ENCODE results near the gene SCNN1A. TPM values are rescaled to one million over a fixed set of nuclear protein-coding genes. Genes with fewer than 3 reads are reported as not detected.
A peak's percentile ranks its signal among the peaks of the same experiment; 100 is the strongest.

The SCNN1A gene
- total and polyA plus RNA-seq, 2 of the 4 experiments (the other 2 are of a cell fraction): 0.41 TPM; not detected in 1

- Histone ChIP-seq H3K18ac (ENCODE audit: low read depth, low read length) (no peak overlapping the region), H2BK120ac (ENCODE audit: low read depth, low read length) (no peak overlapping the region), H3K4ac (ENCODE audit: low read depth, low read length) (no peak overlapping the region), H3K9me3 (ENCODE audit: control insufficient read depth, insufficient read depth, low read length) (no peaks in the 10 kb centered on the region), H3K36me3 (ENCODE audit: control insufficient read depth, insufficient read depth, low read length) (peaks cover 77% of the 10 kb centered on the region), H3K27ac (ENCODE audit: insufficient read depth, low read length) (no peak overlapping the region), H4K91ac (ENCODE audit: insufficient read depth, low read depth, low read length) (no peak overlapping the region), H2BK15ac (ENCODE audit: low read depth, low read length) (no peak overlapping the region), H3K4me2 (ENCODE audit: low read depth, low read length) (no peak overlapping the region), H3K9me1 (ENCODE audit: insufficient read depth, low read length) (peaks cover 23% of the 10 kb centered on the region), H3K4me1 (ENCODE audit: control insufficient read depth, insufficient read depth, low read length) (peaks cover 37% of the 10 kb centered on the region), H3K4me3 (ENCODE audit: insufficient read depth, low read depth, low read length) (no peak overlapping the region), H3K9ac (ENCODE audit: low read depth, low read length) (no peak overlapping the region), H3K56ac (ENCODE audit: extremely low read depth, insufficient read depth, low read length) (no peak overlapping the region), H3K27me3 (ENCODE audit: control insufficient read depth, insufficient read depth, low read length) (no peaks in the 10 kb centered on the region), H4K20me1 (ENCODE audit: insufficient read depth, low read length) (peaks cover 48% of the 10 kb centered on the region), H2AK9ac (replicated peaks; ENCODE audit: low read depth, low read length, poor library complexity) (no peak overlapping the region), H2AK5ac (ENCODE audit: low read depth, low read length) (no peak overlapping the region), H4K5ac (ENCODE audit: low read depth, low read length) (no peak overlapping the region), H4K8ac (ENCODE audit: low read depth in 2 of 2, low read length in 2 of 2) (no peak overlapping the region), H2BK5ac (ENCODE audit: low read depth, low read length, poor library complexity, severe bottlenecking) (no peak overlapping the region), H2AFZ (replicated peaks; ENCODE audit: low read length, poor library complexity) (no peak overlapping the region), H3K79me1 (ENCODE audit: low read depth in 1 of 2, low read length in 2 of 2) (peaks cover 34 to 92% of the 10 kb centered on the region in 2 experiments), H3K14ac (replicated peaks; ENCODE audit: low read depth, low read length) (no peak overlapping the region), H2BK20ac (ENCODE audit: low read depth, low read length) (no peak overlapping the region), H3K23ac (ENCODE audit: low read depth, low read length) (no peak overlapping the region)
- dilution Hi-C loops (cut with HindIII; ENCODE audit: low sequenced_read_pairs, unreplicated experiment) (no loop called here), in situ Hi-C loops (cut with MboI; ENCODE audit: low sequenced_read_pairs) (loop anchor here (5.0 kb wide), 1 partner anchor 133 kb away; no protein-coding TSS in a partner anchor), intact Hi-C loops (cut with micrococcal nuclease) (no loop called here)
- DNase-seq (no peak), ATAC-seq (ENCODE audit: low read depth) (no peak)
- CTCF ChIA-PET: no interaction called here
- TSS peak; percentile 58 for BruUV-seq (replicated peaks)
- TF ChIP-seq RAD21 (IDR thresholded peaks at IDR 0.05; ENCODE audit: low read length): no peak
- no peak for TF ChIP-seq USF2 (IDR thresholded peaks at IDR 0.05; ENCODE audit: low read depth, low read length)
- TF ChIP-seq CHD1 (IDR thresholded peaks at IDR 0.05; ENCODE audit: low read depth, low read length): no peak
- no peak for TF ChIP-seq FOS (IDR thresholded peaks at IDR 0.05; ENCODE audit: low read depth, low read length)
- TF ChIP-seq RCOR1 (IDR thresholded peaks at IDR 0.05; ENCODE audit: insufficient replicate concordance, low read length): no peak
- no peak for TF ChIP-seq CEBPB (IDR thresholded peaks at IDR 0.05; ENCODE audit: low read depth, low read length)
- no peak for TF ChIP-seq MAZ (IDR thresholded peaks at IDR 0.05; ENCODE audit: borderline replicate concordance, low read depth, low read length)
- TF ChIP-seq MXI1 (IDR thresholded peaks at IDR 0.05; ENCODE audit: borderline replicate concordance, low read depth, low read length): no peak
- TF ChIP-seq CTCF (conservative IDR thresholded peaks at IDR 0.05; ENCODE audit: low read depth, low read length): no peak
- no peak for TF ChIP-seq POLR2A (IDR thresholded peaks at IDR 0.05; ENCODE audit: low read depth, low read length)
- no peak for TF ChIP-seq NFE2L2 (IDR thresholded peaks at IDR 0.05; ENCODE audit: low read depth, low read length)
- TF ChIP-seq ELK1 (IDR thresholded peaks at IDR 0.05; ENCODE audit: borderline replicate concordance, low read depth, low read length): no peak
- TF ChIP-seq SMC3 (IDR thresholded peaks at IDR 0.05; ENCODE audit: low read depth, low read length): no peak
- no peak for TF ChIP-seq BHLHE40 (IDR thresholded peaks at IDR 0.05; ENCODE audit: low read depth, low read length)
- no peak for TF ChIP-seq RFX5 (IDR thresholded peaks at IDR 0.05; ENCODE audit: low read depth, low read length)
- no peak for TF ChIP-seq MAFK (IDR thresholded peaks at IDR 0.05; ENCODE audit: low read depth, low read length)
- POLR2A ChIA-PET (ENCODE audit: unreplicated experiment): no interaction called here
- WGBS, 2 experiments (ENCODE audit: extremely low coverage in 2 of 2, insufficient read length in 1 of 2): 82% methylated on average over 39 of the region's 75 CpGs; no CpG with 5 or more reads in 1 of the 2 experiments
These were observed 46.2 kb downstream of the SCNN1A start for GRCh38 chr12:6328945-6329702.

Measured in IMR-90 (cell line).